ENCODE data around the gene CYP1B1. TPM values are rescaled to one million over a fixed set of nuclear protein-coding genes. Genes with fewer than 3 reads are reported as not detected.
"Not testable (repeated sequence)": the region's sequence is repeated elsewhere in the genome, so short reads cannot be mapped to it uniquely, and the experiment has no call there.

CYP1B1 gene
- total and polyA plus RNA-seq, 2 donors from 2014 or later = 7.7 to 79.2 TPM

- H3K9ac ChIP-seq (ENCODE audit: low read length in 3 of 3); intact Hi-C loops (cut with DNase I); H3K4me3 ChIP-seq (ENCODE audit: low read length in 3 of 3); FAIRE-seq; DNase-seq; H3K27me3 ChIP-seq (ENCODE audit: control insufficient read depth, insufficient read depth, low read length); H3K36me3 ChIP-seq (ENCODE audit: control insufficient read depth in 2 of 3, insufficient read depth in 3 of 3, low read length in 3 of 3); H3K4me1 ChIP-seq (ENCODE audit: control insufficient read depth in 2 of 3, insufficient read depth in 2 of 3, low read depth in 1 of 3, low read length in 3 of 3); H3K9me3 ChIP-seq (ENCODE audit: control insufficient read depth in 2 of 3, insufficient read depth in 1 of 3, low read length in 3 of 3); H3K27ac ChIP-seq (ENCODE audit: low read depth in 2 of 2, low read length in 2 of 2): not testable (repeated sequence)
These were observed 6.8 kb upstream of the CYP1B1 start for GRCh38 chr2:38082727-38083126.

- no peak for FAIRE-seq
- intact Hi-C loops (cut with DNase I) = no loop called here
- TF ChIP-seq CTCF (IDR thresholded peaks at IDR 0.05; ENCODE audit: borderline replicate concordance, extremely low read depth, insufficient read depth) = no peak
- Histone ChIP-seq H3K9me3 (ENCODE audit: control insufficient read depth in 2 of 3, insufficient read depth in 1 of 3, low read length in 3 of 3) (no peaks in the 10 kb centered on the region), H3K36me3 (ENCODE audit: control insufficient read depth in 2 of 3, insufficient read depth in 3 of 3, low read length in 3 of 3) (no peaks in the 10 kb centered on the region), H3K27ac (ENCODE audit: low read depth in 2 of 2, low read length in 2 of 2) (no peak overlapping the region), H3K4me3 (ENCODE audit: low read length in 3 of 3) (no peak overlapping the region), H3K27me3 (ENCODE audit: control insufficient read depth, insufficient read depth, low read length) (no peaks in the 10 kb centered on the region), H3K9ac (ENCODE audit: low read length in 3 of 3) (no peak overlapping the region), H3K4me1 (ENCODE audit: control insufficient read depth in 2 of 3, insufficient read depth in 2 of 3, low read depth in 1 of 3, low read length in 3 of 3) (peaks cover 0 to 9% (median 0%) of the 10 kb centered on the region in 3 donors)
- DNase-seq = no peak
These were observed 4.4 kb upstream of the CYP1B1 start for GRCh38 chr2:38080346-38080745.

GRCh38 chr2:38079116-38080052, 3.4 kb upstream of the CYP1B1 start:
- no peak for FAIRE-seq

More at GRCh38 chr2:38079116-38080052, 3.4 kb upstream of the CYP1B1 start:
- no peak for TF ChIP-seq CTCF (IDR thresholded peaks at IDR 0.05; ENCODE audit: borderline replicate concordance, extremely low read depth, insufficient read depth)
- intact Hi-C loops (cut with DNase I) = loop anchor here (10.0 kb wide), 1 partner anchor 185 kb away; no protein-coding TSS in a partner anchor
- no peak overlapping the region for H3K27ac ChIP-seq (ENCODE audit: low read depth in 2 of 2, low read length in 2 of 2)
- H3K4me3 ChIP-seq (ENCODE audit: low read length in 3 of 3) = no peak overlapping the region
- no peaks in the 10 kb centered on the region for H3K27me3 ChIP-seq (ENCODE audit: control insufficient read depth, insufficient read depth, low read length)
- peaks cover 0 to 13% (median 0%) of the 10 kb centered on the region in 3 donors for H3K4me1 ChIP-seq (ENCODE audit: control insufficient read depth in 2 of 3, insufficient read depth in 2 of 3, low read depth in 1 of 3, low read length in 3 of 3)
- DNase-seq = no peak
- no peaks in the 10 kb centered on the region for H3K9me3 ChIP-seq (ENCODE audit: control insufficient read depth in 2 of 3, insufficient read depth in 1 of 3, low read length in 3 of 3)
- no peak overlapping the region for H3K9ac ChIP-seq (ENCODE audit: low read length in 3 of 3)
- H3K36me3 ChIP-seq (ENCODE audit: control insufficient read depth in 2 of 3, insufficient read depth in 3 of 3, low read length in 3 of 3) = no peaks in the 10 kb centered on the region

Measured in kidney (tissue), 14 donors.